Measurements from ENCODE around the gene CCNDBP1. TPM values are rescaled to one million over a fixed set of nuclear protein-coding genes. Genes with fewer than 3 reads are reported as not detected.

CCNDBP1 gene
- total RNA-seq, 1 experiment from 2014 or later: 34.1 TPM

- Histone ChIP-seq H4K5ac (ENCODE audit: insufficient read length, low read depth, low read length) (no peak overlapping the region), H3K27me3 (ENCODE audit: insufficient read depth, low read length) (no peaks in the 10 kb centered on the region), H3K23ac (ENCODE audit: insufficient read length, low read depth, low read length) (no peak overlapping the region), H3K23me2 (ENCODE audit: insufficient read length, low read depth, low read length, poor library complexity, severe bottlenecking) (no peaks in the 10 kb centered on the region), H4K91ac (ENCODE audit: insufficient read length, low read depth, low read length) (no peak overlapping the region), H4K20me1 (ENCODE audit: control insufficient read depth, insufficient read depth, insufficient read length) (no peaks in the 10 kb centered on the region), H3K9ac (ENCODE audit: extremely low read depth, insufficient read length, low read length) (no peak overlapping the region), H3K4me2 (ENCODE audit: insufficient read depth, insufficient read length, low read length) (no peak overlapping the region), H3K27ac (ENCODE audit: insufficient read length, low read depth, low read length) (no peak overlapping the region), H2BK5ac (ENCODE audit: insufficient read length, low read length) (no peak overlapping the region), H2BK12ac (ENCODE audit: insufficient read length, low read depth, low read length) (no peak overlapping the region), H3T11ph (ENCODE audit: low read length) (no peak overlapping the region), H3K14ac (ENCODE audit: insufficient read depth, low read length) (no peak overlapping the region; the same call in 1 of the 2 replicates), H3K4ac (ENCODE audit: low read depth, low read length) (no peak overlapping the region), H2AFZ (ENCODE audit: low read length) (no peak overlapping the region), H3K9me3 (ENCODE audit: control insufficient read depth, low read depth, low read length) (no peaks in the 10 kb centered on the region), H2AK5ac (ENCODE audit: insufficient read length, low read length) (no peak overlapping the region), H2BK15ac (ENCODE audit: low read depth, low read length) (no peak overlapping the region), H2BK120ac (ENCODE audit: low read depth, low read length, poor library complexity, severe bottlenecking) (no peak overlapping the region), H3K18ac (ENCODE audit: insufficient read length, low read depth, low read length) (no peak overlapping the region), H3K4me1 (ENCODE audit: insufficient read depth, low read length) (no peaks in the 10 kb centered on the region), H3K79me2 (ENCODE audit: insufficient read depth, low read length) (no peaks in the 10 kb centered on the region), H4K8ac (replicated peaks; ENCODE audit: insufficient read length, low read depth, low read length) (no peak overlapping the region), H2BK20ac (ENCODE audit: low read depth, low read length, poor library complexity, severe bottlenecking) (no peak overlapping the region), H3K79me1 (ENCODE audit: insufficient read depth, low read depth, low read length, poor library complexity, severe bottlenecking) (no peaks in the 10 kb centered on the region), H3K56ac (ENCODE audit: insufficient read length, low read depth, low read length) (no peak overlapping the region)
- Mint-ChIP-seq H3K27ac (no peak overlapping the region; a peak in 1 of 7 replicates), H3K4me1 (peaks cover 9 to 10% of the 10 kb centered on the region in 2 experiments), H3K36me3 (ENCODE audit: insufficient read depth in 1 of 3, low read depth in 3 of 3) (no peaks in the 10 kb centered on the region), H3K4me3 (no peak overlapping the region), H3K9me3 (no peaks in the 10 kb centered on the region), H3K27me3 (ENCODE audit: low read depth) (peaks cover 11% of the 10 kb centered on the region)
- TF ChIP-seq, protein P1, sequence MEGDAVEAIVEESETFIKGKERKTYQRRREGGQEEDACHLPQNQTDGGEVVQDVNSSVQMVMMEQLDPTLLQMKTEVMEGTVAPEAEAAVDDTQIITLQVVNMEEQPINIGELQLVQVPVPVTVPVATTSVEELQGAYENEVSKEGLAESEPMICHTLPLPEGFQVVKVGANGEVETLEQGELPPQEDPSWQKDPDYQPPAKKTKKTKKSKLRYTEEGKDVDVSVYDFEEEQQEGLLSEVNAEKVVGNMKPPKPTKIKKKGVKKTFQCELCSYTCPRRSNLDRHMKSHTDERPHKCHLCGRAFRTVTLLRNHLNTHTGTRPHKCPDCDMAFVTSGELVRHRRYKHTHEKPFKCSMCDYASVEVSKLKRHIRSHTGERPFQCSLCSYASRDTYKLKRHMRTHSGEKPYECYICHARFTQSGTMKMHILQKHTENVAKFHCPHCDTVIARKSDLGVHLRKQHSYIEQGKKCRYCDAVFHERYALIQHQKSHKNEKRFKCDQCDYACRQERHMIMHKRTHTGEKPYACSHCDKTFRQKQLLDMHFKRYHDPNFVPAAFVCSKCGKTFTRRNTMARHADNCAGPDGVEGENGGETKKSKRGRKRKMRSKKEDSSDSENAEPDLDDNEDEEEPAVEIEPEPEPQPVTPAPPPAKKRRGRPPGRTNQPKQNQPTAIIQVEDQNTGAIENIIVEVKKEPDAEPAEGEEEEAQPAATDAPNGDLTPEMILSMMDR (conservative IDR thresholded peaks at IDR 0.05): no peak
- no peak for DNase-seq
- no CpG with 5 or more reads among the region's 15 CpGs for WGBS (ENCODE audit: extremely low coverage, insufficient read length, low lambda C conversion rate)
Observed at GRCh38 chr15:43210172-43210745, 25.1 kb downstream of the CCNDBP1 start.
